AG09309 (cell line): ENCODE results near the gene KIF26A.

Experiments used
- DNase-seq: peaks from one replicate; pipeline ENCODE4 v3.0.0-alpha.2; 2010; ENCODE audit warnings: low read depth
- H3K4me3 ChIP-seq: 2 replicates; pipeline ENCODE4 v1.5.1; 2011; ENCODE audit warnings: mild to moderate bottlenecking, low read depth, low read length, moderate library complexity; ENCODE audit not compliant: control insufficient read depth
- TF ChIP-seq, protein P1 (sequence below): IDR thresholded peaks from 2 replicates; pipeline ENCODE4 v1.5.1; 2011; ENCODE audit warnings: mild to moderate bottlenecking, low read depth, low read length, inconsistent platforms; ENCODE audit not compliant: insufficient read depth, control insufficient read depth; ENCODE audit errors: missing control alignments

The KIF26A gene

DNA sequence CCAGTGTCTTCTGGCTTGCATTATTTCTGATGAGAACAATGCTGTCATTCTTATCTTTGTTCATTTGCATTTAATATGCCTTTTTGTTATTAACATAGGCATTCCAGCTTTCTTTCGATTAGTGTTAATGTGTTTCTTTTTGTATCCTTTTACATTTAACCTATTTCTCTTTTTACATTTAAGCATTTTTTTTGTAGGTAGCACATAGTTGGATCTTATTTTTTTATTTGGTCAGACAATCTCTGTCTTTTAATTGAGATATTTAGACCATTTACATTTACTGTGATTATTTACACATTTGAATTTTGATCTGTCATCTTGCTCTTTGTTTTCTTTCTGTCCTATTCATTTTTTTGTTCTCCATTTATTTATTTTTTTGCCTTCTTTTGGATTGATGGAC is 14.5 kb upstream of the KIF26A start:
- DNase-seq = no peak
- no peak overlapping the region for H3K4me3 ChIP-seq
- TF ChIP-seq, protein P1, sequence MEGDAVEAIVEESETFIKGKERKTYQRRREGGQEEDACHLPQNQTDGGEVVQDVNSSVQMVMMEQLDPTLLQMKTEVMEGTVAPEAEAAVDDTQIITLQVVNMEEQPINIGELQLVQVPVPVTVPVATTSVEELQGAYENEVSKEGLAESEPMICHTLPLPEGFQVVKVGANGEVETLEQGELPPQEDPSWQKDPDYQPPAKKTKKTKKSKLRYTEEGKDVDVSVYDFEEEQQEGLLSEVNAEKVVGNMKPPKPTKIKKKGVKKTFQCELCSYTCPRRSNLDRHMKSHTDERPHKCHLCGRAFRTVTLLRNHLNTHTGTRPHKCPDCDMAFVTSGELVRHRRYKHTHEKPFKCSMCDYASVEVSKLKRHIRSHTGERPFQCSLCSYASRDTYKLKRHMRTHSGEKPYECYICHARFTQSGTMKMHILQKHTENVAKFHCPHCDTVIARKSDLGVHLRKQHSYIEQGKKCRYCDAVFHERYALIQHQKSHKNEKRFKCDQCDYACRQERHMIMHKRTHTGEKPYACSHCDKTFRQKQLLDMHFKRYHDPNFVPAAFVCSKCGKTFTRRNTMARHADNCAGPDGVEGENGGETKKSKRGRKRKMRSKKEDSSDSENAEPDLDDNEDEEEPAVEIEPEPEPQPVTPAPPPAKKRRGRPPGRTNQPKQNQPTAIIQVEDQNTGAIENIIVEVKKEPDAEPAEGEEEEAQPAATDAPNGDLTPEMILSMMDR = no peak

DNA sequence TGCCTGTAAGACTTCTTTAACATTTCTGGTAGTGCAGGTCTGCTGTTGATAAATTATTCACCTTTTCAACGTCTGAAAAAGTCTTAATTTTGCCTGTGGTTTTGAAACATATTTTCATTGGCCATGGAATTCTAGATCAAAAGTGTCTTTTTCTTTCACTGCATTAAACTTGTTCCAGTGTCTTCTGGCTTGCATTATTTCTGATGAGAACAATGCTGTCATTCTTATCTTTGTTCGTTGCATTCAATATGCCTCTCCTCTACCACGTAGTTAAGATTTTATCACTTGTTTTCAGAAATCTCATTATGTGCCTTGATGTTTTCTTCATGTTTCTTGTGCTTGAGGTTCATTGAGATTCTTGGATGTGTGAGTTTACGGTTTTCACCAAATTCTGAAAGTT is 13.4 kb upstream of the KIF26A start:
- TF ChIP-seq, protein P1 = no peak
- H3K4me3 ChIP-seq = no peak overlapping the region
- no peak for DNase-seq

DNA sequence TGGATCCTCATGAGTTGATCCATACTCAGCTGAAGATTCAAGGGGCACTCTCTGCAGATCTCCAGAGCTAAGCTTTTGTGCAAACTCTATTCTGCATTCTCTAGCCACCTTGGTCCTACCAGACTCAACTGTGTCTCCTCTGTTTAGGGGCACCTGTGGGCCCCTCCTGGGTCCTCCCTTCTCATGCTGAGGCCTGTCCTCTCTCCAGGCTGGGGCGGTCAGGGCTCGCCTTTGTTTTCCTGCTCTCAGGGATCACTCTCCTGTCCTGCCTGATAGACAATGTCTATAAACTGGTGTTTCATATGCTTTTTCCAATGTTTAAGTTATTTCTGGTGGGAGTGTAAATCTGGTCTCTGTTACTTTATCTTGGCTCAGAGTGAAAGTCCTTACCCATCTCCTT is 11.6 kb upstream of the KIF26A start:
- DNase-seq = no peak
- no peak overlapping the region for H3K4me3 ChIP-seq
- TF ChIP-seq, protein P1 = no peak

DNA sequence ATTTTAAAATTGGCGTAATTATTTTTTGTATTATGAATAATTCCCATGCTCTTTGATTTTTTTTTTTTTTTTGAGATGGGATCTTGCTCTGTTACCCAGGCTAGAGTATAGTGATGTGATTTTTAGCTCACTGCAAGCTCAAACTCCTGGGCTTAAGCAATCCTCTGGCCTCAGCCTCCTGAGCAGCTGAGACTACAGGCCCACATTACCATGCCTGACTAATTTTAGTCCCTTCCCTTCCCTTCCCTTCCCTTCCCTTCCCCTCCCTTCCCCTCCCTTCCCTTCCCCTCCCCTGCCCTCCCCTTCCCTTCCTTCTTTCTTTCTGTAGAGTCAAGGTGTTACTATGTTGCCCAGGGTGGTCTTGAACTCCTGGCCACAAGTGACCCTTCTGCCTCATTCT is 9.4 kb upstream of the KIF26A start:
- no peak for DNase-seq
- no peak overlapping the region for H3K4me3 ChIP-seq
- TF ChIP-seq, protein P1 = no peak

DNA sequence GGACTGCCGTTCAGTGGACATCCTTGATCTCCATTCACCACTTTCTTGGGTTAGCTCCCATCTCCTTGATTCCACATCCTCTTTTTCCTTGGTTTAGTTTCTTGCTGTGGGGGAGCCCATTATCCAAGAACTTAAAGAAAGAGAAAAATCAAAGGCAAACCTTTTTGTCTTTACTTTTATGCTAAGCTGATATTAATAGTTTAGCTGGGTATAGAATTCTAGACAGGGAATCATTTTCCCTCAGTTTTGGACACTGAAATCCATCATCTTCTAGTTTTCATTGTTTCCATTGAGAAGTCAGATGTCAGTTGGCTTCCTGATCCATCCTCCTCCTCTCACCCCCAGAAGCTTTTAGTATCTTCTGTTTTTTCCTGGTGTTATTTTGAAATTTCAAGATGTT is 8.8 kb upstream of the KIF26A start:
- H3K4me3 ChIP-seq = no peak overlapping the region
- DNase-seq = no peak

DNA sequence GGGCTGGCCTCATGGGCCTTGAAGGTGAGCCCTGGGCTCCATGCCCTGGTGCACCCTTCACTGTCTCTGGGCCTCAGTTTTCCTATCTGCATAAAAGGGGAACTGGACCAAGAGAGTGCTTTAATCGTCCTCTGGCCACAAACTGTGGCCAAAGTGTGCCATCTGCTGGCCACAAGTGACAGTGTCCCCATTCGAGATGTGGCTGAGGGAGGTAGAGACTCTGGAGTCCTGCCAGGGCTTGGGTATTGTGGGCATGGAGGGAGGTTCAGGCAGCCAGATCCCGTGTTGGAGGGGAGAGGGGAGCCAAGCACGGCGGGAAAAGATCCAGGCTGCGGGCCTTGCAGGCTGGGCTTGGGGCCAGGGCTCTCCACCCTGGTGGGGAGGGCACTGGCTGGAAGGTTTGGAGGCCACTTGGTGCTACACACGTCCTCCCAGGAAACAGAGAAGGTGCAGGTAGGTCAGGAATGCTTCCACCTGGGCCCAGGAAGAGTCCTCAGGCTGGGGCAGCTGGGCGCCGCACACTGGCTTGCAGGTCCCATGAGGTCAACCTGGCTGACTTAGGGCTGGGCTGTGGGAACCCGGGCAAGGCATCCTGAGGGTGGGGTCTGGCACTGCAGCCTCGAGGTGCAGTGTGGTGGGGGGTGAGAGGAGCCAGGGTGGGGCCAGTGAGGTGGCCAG is 7.3 kb upstream of the KIF26A start:
- DNase-seq = no peak
- H3K4me3 ChIP-seq = no peak overlapping the region
- TF ChIP-seq, protein P1 = peak; percentile 62

More for the DNA sequence above, 8.8 kb upstream of the KIF26A start:
- TF ChIP-seq, protein P1 = no peak
